Measurements from ENCODE around the gene PDE4DIP. TPM values are rescaled to one million over a fixed set of nuclear protein-coding genes. Genes with fewer than 3 reads are reported as not detected.
"Not testable (repeated sequence)": the region's sequence is repeated elsewhere in the genome, so short reads cannot be mapped to it uniquely, and the experiment has no call there.

Gene PDE4DIP
- total RNA-seq, 1 donor from 2014 or later = 21.5 TPM

DNA sequence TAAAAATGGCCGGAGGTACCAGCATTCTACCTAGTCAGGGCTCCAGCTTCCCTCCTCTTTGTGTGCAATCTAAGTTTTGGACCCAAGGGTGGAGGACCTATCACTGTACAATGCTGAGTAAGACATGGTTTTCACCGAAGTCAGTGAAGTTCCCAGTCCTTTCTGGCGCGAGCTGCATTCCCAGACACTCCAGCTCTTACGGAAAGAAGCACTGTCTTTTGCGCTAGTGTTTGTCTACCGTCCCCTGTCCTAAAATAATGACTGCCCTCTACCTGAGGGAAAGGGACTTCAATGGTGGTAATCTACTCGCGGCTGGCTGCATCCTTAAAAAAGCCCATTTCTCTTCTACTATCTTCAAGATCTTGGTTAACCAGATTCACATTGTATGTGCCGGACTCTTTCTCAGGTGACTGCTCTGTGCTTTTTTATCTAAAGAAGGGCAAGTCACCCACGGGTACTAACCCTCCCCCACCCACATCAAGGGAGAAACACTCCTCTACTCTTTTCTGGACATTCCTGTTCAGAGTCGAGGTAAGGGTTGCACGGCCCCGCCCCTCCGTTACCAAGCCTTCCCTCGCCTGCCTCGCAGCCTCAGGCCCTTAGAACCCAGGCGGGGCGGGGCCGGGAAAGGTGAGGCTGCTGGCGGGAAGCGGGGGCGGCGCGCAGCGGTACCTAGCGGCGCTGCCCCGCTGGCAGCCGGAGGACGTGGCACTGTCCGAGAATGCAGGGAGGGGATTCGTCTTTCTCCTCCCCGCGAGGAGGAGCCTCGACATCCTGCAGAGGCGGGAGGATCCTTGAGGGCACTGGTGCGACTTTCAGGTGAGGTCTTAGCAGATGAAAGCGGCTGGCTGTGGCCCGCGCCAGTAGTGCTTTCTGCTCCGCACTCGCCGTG lies 107.4 kb downstream of the PDE4DIP start:
- not testable (repeated sequence) for H3K36me3 Mint-ChIP-seq (ENCODE audit: low read depth); H3K27ac Mint-ChIP-seq (ENCODE audit: unreplicated experiment); H3K9me3 Mint-ChIP-seq; H3K27me3 Mint-ChIP-seq (ENCODE audit: low read depth)
- TF ChIP-seq CTCF (conservative IDR thresholded peaks at IDR 0.05) = peak; percentile 18
- Mint-ChIP-seq H3K4me3 (peak overlapping the region; percentile 87), H3K4me1 (peaks cover 10% of the 10 kb centered on the region)
- DNase-seq (ENCODE audit: low read depth, low spot score) = peak; percentile 45

DNA sequence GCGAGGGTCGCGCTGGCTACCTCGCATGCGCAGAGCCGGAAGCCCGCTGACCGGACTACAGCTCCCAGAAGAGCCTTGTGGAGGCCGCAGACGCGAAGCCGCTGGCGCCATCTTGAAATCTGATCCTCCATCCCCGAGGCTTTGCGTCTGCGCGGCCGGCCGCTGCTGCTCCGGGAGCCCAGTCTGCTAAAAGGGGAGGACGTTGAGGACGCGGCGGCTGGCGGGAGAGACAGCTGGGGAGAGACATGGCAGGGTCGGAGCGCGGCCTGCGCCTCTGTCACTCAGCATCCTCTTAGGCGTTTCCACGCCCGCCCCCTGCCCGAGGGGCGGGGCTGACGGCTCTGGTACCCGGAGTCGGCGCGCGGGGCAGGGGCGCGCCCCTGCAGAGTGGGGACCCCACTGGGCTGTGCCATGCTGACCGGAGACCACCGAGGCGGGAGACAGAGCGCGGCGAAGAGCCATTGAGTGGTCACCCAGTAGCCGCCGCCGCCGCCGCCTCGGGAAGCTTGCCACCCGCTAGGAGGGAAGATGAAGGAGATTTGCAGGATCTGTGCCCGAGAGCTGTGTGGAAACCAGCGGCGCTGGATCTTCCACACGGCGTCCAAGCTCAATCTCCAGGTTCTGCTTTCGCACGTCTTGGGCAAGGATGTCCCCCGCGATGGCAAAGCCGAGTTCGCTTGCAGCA lies 108.2 kb downstream of the PDE4DIP start:
- Mint-ChIP-seq H3K4me1 (peaks cover 10% of the 10 kb centered on the region), H3K4me3 (peak overlapping the region; percentile 89)
- DNase-seq (ENCODE audit: low read depth, low spot score) = peak; percentile 73
- H3K27ac Mint-ChIP-seq (ENCODE audit: unreplicated experiment); H3K36me3 Mint-ChIP-seq (ENCODE audit: low read depth); H3K27me3 Mint-ChIP-seq (ENCODE audit: low read depth); H3K9me3 Mint-ChIP-seq: not testable (repeated sequence)

GRCh38 chr1:148952938-148953616 lies 108.8 kb downstream of the PDE4DIP start:
- Mint-ChIP-seq H3K4me3 (peak overlapping the region; percentile 89), H3K4me1 (peaks cover 10% of the 10 kb centered on the region), H3K27ac (ENCODE audit: unreplicated experiment) (peak overlapping the region; percentile 50)
- H3K36me3 Mint-ChIP-seq (ENCODE audit: low read depth); H3K9me3 Mint-ChIP-seq; H3K27me3 Mint-ChIP-seq (ENCODE audit: low read depth): not testable (repeated sequence)
- DNase-seq (ENCODE audit: low read depth, low spot score) = peak; percentile 6

GRCh38 chr1:148953730-148954129 lies 109.5 kb downstream of the PDE4DIP start:
- not testable (repeated sequence) for H3K27me3 Mint-ChIP-seq (ENCODE audit: low read depth); H3K27ac Mint-ChIP-seq (ENCODE audit: unreplicated experiment); H3K9me3 Mint-ChIP-seq; H3K36me3 Mint-ChIP-seq (ENCODE audit: low read depth); DNase-seq (ENCODE audit: low read depth, low spot score)
- peaks cover 10% of the 10 kb centered on the region for H3K4me1 Mint-ChIP-seq
- H3K4me3 Mint-ChIP-seq = peak overlapping the region; percentile 78

DNA sequence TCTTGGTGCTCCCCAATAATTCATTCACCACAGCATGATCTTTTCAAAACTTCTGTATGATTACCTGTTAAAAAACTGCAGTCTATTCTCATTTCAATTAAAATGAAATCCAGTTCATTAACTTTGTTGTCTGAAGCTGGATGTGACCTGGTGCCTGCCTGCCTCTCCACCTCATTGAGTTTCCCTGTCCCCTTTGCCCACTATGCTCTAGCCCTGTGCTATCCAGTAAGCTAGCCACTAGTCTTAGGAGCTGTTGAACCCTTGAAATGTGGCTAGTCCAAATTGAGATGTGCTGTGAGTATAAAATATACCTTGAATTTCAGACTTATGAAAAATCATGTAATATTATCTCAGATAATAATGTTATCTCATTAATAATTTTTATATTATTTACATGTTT lies 114.1 kb downstream of the PDE4DIP start:
- not testable (repeated sequence) for H3K4me1 Mint-ChIP-seq; H3K36me3 Mint-ChIP-seq (ENCODE audit: low read depth); H3K9me3 Mint-ChIP-seq; H3K4me3 Mint-ChIP-seq; H3K27ac Mint-ChIP-seq (ENCODE audit: unreplicated experiment); DNase-seq (ENCODE audit: low read depth, low spot score); H3K27me3 Mint-ChIP-seq (ENCODE audit: low read depth)

DNA sequence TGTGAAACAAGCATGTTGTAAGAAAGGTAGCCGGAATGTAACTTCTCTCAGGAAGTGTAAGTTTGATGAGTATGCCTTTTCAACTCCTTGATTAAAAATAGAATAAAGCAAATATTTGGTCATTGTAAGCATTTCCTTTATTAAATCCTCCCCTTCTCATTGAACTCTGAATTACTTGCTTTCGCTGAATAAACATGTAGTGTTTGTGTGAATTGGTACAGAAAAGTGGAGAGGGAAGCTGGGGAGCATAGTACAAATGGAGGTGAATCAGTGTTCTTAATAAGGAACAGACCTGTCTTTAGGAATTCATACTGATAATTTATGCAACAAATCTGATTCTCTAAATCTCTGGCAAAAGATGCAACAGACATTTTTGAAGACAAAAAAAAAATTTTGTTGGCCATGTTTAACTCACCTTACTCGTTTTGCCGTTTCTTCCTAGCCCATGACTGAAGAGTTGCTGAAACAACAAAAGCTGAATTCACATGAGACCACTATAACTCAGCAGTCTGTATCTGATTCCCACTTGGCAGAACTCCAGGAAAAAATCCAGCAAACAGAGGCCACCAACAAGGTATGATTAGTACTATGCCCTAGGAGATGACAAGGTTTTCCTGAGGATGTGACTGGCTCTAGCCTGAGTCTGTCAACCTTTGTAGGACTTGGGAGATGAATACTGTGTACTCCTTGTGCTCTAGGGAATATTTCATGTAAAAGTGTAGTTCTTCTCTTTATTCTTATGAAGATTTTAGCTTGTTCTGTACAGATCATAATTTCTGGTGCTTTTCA lies 116.2 kb downstream of the PDE4DIP start:
- not testable (repeated sequence) for DNase-seq (ENCODE audit: low read depth, low spot score); H3K27me3 Mint-ChIP-seq (ENCODE audit: low read depth); H3K9me3 Mint-ChIP-seq; H3K4me1 Mint-ChIP-seq; H3K36me3 Mint-ChIP-seq (ENCODE audit: low read depth); H3K27ac Mint-ChIP-seq (ENCODE audit: unreplicated experiment); H3K4me3 Mint-ChIP-seq

DNA sequence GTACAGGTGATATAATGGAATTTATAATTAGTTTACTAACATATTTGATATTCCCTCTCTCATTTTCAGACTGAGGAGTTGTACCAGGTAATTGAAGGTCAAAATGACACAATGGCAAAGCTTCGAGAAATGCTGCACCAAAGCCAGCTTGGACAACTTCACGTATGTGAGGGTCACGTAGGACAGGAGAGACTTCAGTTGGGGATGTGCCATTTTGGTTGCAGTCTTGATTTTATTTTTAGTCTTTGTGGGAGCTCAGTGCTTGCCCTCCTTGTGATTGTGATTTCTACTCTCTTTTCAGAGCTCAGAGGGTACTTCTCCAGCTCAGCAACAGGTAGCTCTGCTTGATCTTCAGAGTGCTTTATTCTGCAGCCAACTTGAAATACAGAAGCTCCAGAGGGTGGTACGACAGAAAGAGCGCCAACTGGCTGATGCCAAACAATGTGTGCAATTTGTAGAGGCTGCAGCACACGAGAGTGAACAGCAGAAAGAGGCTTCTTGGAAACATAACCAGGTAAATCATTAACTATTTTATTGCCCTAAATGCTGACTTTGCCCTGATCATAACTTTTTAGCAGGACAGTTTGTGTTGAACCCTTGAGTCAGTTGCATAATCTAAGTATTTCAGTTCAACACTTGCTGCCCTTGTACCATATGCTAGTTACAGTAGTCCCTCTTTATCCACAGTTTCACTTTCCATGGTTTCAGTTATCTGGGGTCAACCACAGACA lies 118.1 kb downstream of the PDE4DIP start:
- DNase-seq (ENCODE audit: low read depth, low spot score); H3K27me3 Mint-ChIP-seq (ENCODE audit: low read depth); H3K27ac Mint-ChIP-seq (ENCODE audit: unreplicated experiment); H3K9me3 Mint-ChIP-seq; H3K4me1 Mint-ChIP-seq; H3K4me3 Mint-ChIP-seq; H3K36me3 Mint-ChIP-seq (ENCODE audit: low read depth): not testable (repeated sequence)

GRCh38 chr1:148966084-148966483 lies 121.9 kb downstream of the PDE4DIP start:
- not testable (repeated sequence) for H3K9me3 Mint-ChIP-seq; H3K4me1 Mint-ChIP-seq; H3K36me3 Mint-ChIP-seq (ENCODE audit: low read depth); H3K27ac Mint-ChIP-seq (ENCODE audit: unreplicated experiment); DNase-seq (ENCODE audit: low read depth, low spot score); H3K4me3 Mint-ChIP-seq; H3K27me3 Mint-ChIP-seq (ENCODE audit: low read depth)
- TF ChIP-seq CTCF (conservative IDR thresholded peaks at IDR 0.05) = peak; percentile 35

DNA sequence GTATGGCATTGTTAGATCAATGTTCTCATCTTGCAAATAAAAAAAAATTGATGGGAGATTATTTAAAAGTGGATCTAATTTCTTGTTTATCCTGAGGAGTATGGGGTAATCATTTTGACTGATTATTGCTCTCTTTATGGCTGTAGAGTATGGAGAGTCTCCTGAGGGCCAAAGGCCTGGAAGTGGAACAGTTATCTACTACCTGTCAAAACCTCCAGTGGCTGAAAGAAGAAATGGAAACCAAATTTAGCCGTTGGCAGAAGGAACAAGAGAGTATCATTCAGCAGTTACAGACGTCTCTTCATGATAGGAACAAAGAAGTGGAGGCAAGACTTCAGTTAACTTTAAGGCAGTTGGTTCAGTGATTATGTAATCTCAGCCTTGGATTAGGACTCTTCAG lies 123.4 kb downstream of the PDE4DIP start:
- H3K9me3 Mint-ChIP-seq; H3K27me3 Mint-ChIP-seq (ENCODE audit: low read depth); H3K27ac Mint-ChIP-seq (ENCODE audit: unreplicated experiment); DNase-seq (ENCODE audit: low read depth, low spot score); H3K36me3 Mint-ChIP-seq (ENCODE audit: low read depth); H3K4me3 Mint-ChIP-seq; H3K4me1 Mint-ChIP-seq: not testable (repeated sequence)

GRCh38 chr1:148968682-148969081 lies 124.5 kb downstream of the PDE4DIP start:
- H3K9me3 Mint-ChIP-seq; H3K4me1 Mint-ChIP-seq; DNase-seq (ENCODE audit: low read depth, low spot score); H3K36me3 Mint-ChIP-seq (ENCODE audit: low read depth); H3K27me3 Mint-ChIP-seq (ENCODE audit: low read depth); H3K4me3 Mint-ChIP-seq; H3K27ac Mint-ChIP-seq (ENCODE audit: unreplicated experiment): not testable (repeated sequence)

Measured in neural crest cell (in vitro differentiated cells).